IMR-90 (cell line): ENCODE measurements around the gene GTF2A1. TPM values are rescaled to one million over a fixed set of nuclear protein-coding genes. Genes with fewer than 3 reads are reported as not detected.

Experiments
- ATAC-seq: fragments of 200-7000 bp; cut with Tn5 transposase; 2 replicates; pipeline ENCODE4 v1.9.1; 2020; ENCODE audit warnings: low read depth, mild to moderate bottlenecking, moderate library complexity
- BruUV-seq: library from RNA; stranded (reverse); fragments of 400-500 nt; replicated peaks from 2 replicates; lab custom pipeline; 2021; lab: Mats Ljungman, UMichigan
- CTCF ChIA-PET: fragments of 300-600 bp; formaldehyde crosslinking; extraction: SDS; loops from one replicate; lab custom pipeline; 2021; ENCODE audit warnings: antibody characterized with exemption; lab: Yijun Ruan, JAX
- POLR2A ChIA-PET: fragments of 300-600 bp; sonication (Branson Sonifier 250); formaldehyde crosslinking; loops from one replicate; lab custom pipeline; 2022; ENCODE audit warnings: antibody characterized with exemption; ENCODE audit not compliant: unreplicated experiment; lab: Charles Lee
- DNase-seq: peaks from one replicate; pipeline ENCODE4 v3.0.0; 2013
- H2AFZ ChIP-seq: replicated peaks from 2 replicates; pipeline ENCODE3; 2013; ENCODE audit warnings: low read length, mild to moderate bottlenecking; ENCODE audit not compliant: poor library complexity
- H2AK5ac ChIP-seq: 2 replicates; pipeline ENCODE4 v1.6.1; 2013; ENCODE audit warnings: low read depth, low read length, inconsistent platforms
- H2AK9ac ChIP-seq: replicated peaks from 2 replicates; pipeline ENCODE3; 2013; ENCODE audit warnings: mild to moderate bottlenecking, low read depth, low read length, moderate library complexity; ENCODE audit not compliant: poor library complexity
- H2BK120ac ChIP-seq: 2 replicates; pipeline ENCODE4 v1.6.1; 2013; ENCODE audit warnings: low read depth, low read length, inconsistent platforms
- H2BK15ac ChIP-seq: 3 replicates; pipeline ENCODE4 v1.6.1; 2013; ENCODE audit warnings: low read depth, low read length, inconsistent platforms
- H2BK20ac ChIP-seq: 2 replicates; pipeline ENCODE4 v1.6.1; 2013; ENCODE audit warnings: low read depth, mild to moderate bottlenecking, inconsistent platforms, low read length, moderate library complexity
- H2BK5ac ChIP-seq: 2 replicates; pipeline ENCODE4 v1.6.1; 2013; ENCODE audit warnings: mild to moderate bottlenecking, low read depth, low read length, inconsistent platforms; ENCODE audit not compliant: poor library complexity, severe bottlenecking
- H3K14ac ChIP-seq: replicated peaks from 2 replicates; pipeline ENCODE4 v1.6.1; 2013; ENCODE audit warnings: low read depth, low read length, inconsistent platforms
- H3K18ac ChIP-seq: 2 replicates; pipeline ENCODE4 v1.6.1; 2013; ENCODE audit warnings: low read depth, low read length, control low read depth
- H3K23ac ChIP-seq: 2 replicates; pipeline ENCODE4 v1.6.1; 2013; ENCODE audit warnings: low read depth, low read length, inconsistent platforms
- H3K27ac ChIP-seq: 2 replicates; pipeline ENCODE4 v1.5.1; 2013; ENCODE audit warnings: mild to moderate bottlenecking, control low read depth, low read length; ENCODE audit not compliant: insufficient read depth
- H3K27me3 ChIP-seq: 2 replicates; pipeline ENCODE4 v1.6.1; 2013; ENCODE audit warnings: low read length; ENCODE audit not compliant: control insufficient read depth, insufficient read depth
- H3K36me3 ChIP-seq: 2 replicates; pipeline ENCODE4 v1.6.1; 2013; ENCODE audit warnings: low read length, mixed read lengths; ENCODE audit not compliant: control insufficient read depth, insufficient read depth
- H3K4ac ChIP-seq: 2 replicates; pipeline ENCODE4 v1.6.1; 2013; ENCODE audit warnings: low read depth, low read length, inconsistent platforms
- H3K4me1 ChIP-seq: 2 replicates; pipeline ENCODE4 v1.6.1; 2013; ENCODE audit warnings: low read length, mixed read lengths; ENCODE audit not compliant: control insufficient read depth, insufficient read depth
- H3K4me2 ChIP-seq: 2 replicates; pipeline ENCODE4 v1.6.1; 2013; ENCODE audit warnings: low read depth, mild to moderate bottlenecking, control low read depth, low read length, moderate library complexity
- H3K4me3 ChIP-seq: 2 replicates; pipeline ENCODE4 v1.5.1; 2013; ENCODE audit warnings: low read depth, mild to moderate bottlenecking, control low read depth, low read length, moderate library complexity; ENCODE audit not compliant: insufficient read depth
- H3K56ac ChIP-seq: 2 replicates; pipeline ENCODE4 v1.6.1; 2013; ENCODE audit warnings: low read length, inconsistent platforms; ENCODE audit not compliant: insufficient read depth; ENCODE audit errors: extremely low read depth
- H3K79me1 ChIP-seq, 2 experiments: 2 replicates each; pipeline ENCODE4 v1.6.1; 2013; ENCODE audit warnings: low read length in 2 of 2, inconsistent platforms in 1 of 2, low read depth in 1 of 2
- H3K9ac ChIP-seq: 2 replicates; pipeline ENCODE4 v1.6.1; 2013; ENCODE audit warnings: low read depth, low read length, control low read depth
- H3K9me1 ChIP-seq: 2 replicates; pipeline ENCODE4 v1.6.1; 2013; ENCODE audit warnings: low read length, inconsistent platforms; ENCODE audit not compliant: insufficient read depth
- H3K9me3 ChIP-seq: 2 replicates; pipeline ENCODE4 v1.6.1; 2013; ENCODE audit warnings: low read length; ENCODE audit not compliant: control insufficient read depth, insufficient read depth
- H4K20me1 ChIP-seq: 2 replicates; pipeline ENCODE4 v1.6.1; 2013; ENCODE audit warnings: low read length, inconsistent platforms; ENCODE audit not compliant: insufficient read depth
- H4K5ac ChIP-seq: 2 replicates; pipeline ENCODE4 v1.6.1; 2013; ENCODE audit warnings: mild to moderate bottlenecking, low read depth, low read length, control low read depth
- H4K8ac ChIP-seq, 2 experiments: 2 replicates each; pipeline ENCODE4 v1.6.1; 2013; ENCODE audit warnings: low read depth in 2 of 2, low read length in 2 of 2, control low read depth in 1 of 2, inconsistent platforms in 1 of 2
- H4K91ac ChIP-seq: 2 replicates; pipeline ENCODE4 v1.6.1; 2013; ENCODE audit warnings: low read depth, low read length, inconsistent platforms; ENCODE audit not compliant: insufficient read depth
- CEBPB ChIP-seq: IDR thresholded peaks from 2 replicates; pipeline ENCODE4 v1.6.1; 2012; ENCODE audit warnings: low read depth, low read length, improper control_type of control experiment
- CHD1 ChIP-seq: IDR thresholded peaks from 2 replicates; pipeline ENCODE4 v1.6.1; 2012; ENCODE audit warnings: low read depth, low read length, improper control_type of control experiment
- CTCF ChIP-seq: conservative IDR thresholded peaks from 2 replicates; pipeline ENCODE4 v1.5.1; 2012; ENCODE audit warnings: mild to moderate bottlenecking, low read depth, low read length, improper control_type of control experiment
- ELK1 ChIP-seq: fragments of 150-350 bp; IDR thresholded peaks from 2 replicates; pipeline ENCODE4 v1.6.1; 2016; ENCODE audit warnings: low read depth, mild to moderate bottlenecking, low read length, moderate library complexity, borderline replicate concordance
- MAZ ChIP-seq: IDR thresholded peaks from 2 replicates; pipeline ENCODE4 v1.6.1; 2012; ENCODE audit warnings: low read depth, mild to moderate bottlenecking, low read length, improper control_type of control experiment, moderate library complexity, borderline replicate concordance
- MXI1 ChIP-seq: IDR thresholded peaks from 2 replicates; pipeline ENCODE4 v1.6.1; 2012; ENCODE audit warnings: low read depth, mild to moderate bottlenecking, low read length, moderate library complexity, borderline replicate concordance
- NFE2L2 ChIP-seq: fragments of 150-350 bp; IDR thresholded peaks from 2 replicates; pipeline ENCODE4 v1.6.1; 2016; ENCODE audit warnings: low read depth, mild to moderate bottlenecking, low read length
- RAD21 ChIP-seq: IDR thresholded peaks from 2 replicates; pipeline ENCODE4 v1.6.1; 2012; ENCODE audit warnings: low read length, improper control_type of control experiment
- RFX5 ChIP-seq: IDR thresholded peaks from 2 replicates; pipeline ENCODE4 v1.8.0; 2012; ENCODE audit warnings: low read depth, mild to moderate bottlenecking, low read length, moderate library complexity
- WGBS, 2 experiments: methylation state at CpG; one replicate each; pipeline versions ENCODE4 v1.1.5 to v1.1.7; 2013; ENCODE audit warnings: missing lambda C conversion rate in 2 of 2; ENCODE audit not compliant: insufficient read length in 1 of 2; ENCODE audit errors: extremely low coverage in 2 of 2; 5-methylcytosine and 5-hydroxymethylcytosine counted together
- dilution Hi-C: fragments of 300-500 bp; cut with HindIII; formaldehyde crosslinking; loops from one replicate; pipeline ENCODE4 v1.14.3; 2018; ENCODE audit warnings: low sequenced_read_pairs; ENCODE audit not compliant: unreplicated experiment
- in situ Hi-C: fragments of 300-500 bp; cut with MboI; formaldehyde crosslinking; loops from 3 replicates; pipeline ENCODE4 v1.14.3; 2019; ENCODE audit warnings: low sequenced_read_pairs, inconsistent platforms, mixed read lengths
- intact Hi-C: fragments of 100-400 bp; cut with micrococcal nuclease; formaldehyde crosslinking; loops from 2 replicates; pipeline ENCODE4 v1.10.0; 2022
- polyA plus RNA-seq, 3 experiments: library from polyadenylated mRNA; depleted of rRNA; stranded (reverse); fragments of >200 nt; gene quantifications; 2 replicates each; pipeline ENCODE4 v1.2.3, GENCODE V29; 2012; ENCODE audit warnings: low replicate concordance in 1 of 3
- total RNA-seq: library from RNA; depleted of rRNA; stranded (reverse); fragments of >200 nt; gene quantifications from 2 replicates; pipeline ENCODE4 v1.2.3, GENCODE V29; 2012

GTF2A1 gene
- total and polyA plus RNA-seq, 2 of the 4 experiments (the other 2 are of a cell fraction): 16.0 to 60.4 TPM

GRCh38 chr14:81148635-81149034 lies 72.1 kb downstream of the GTF2A1 start:
- Histone ChIP-seq H2BK15ac (no peak overlapping the region), H3K56ac (no peak overlapping the region), H2AFZ (no peak overlapping the region), H3K4me3 (no peak overlapping the region), H3K27me3 (no peaks in the 10 kb centered on the region; the same call in 1 of the 2 replicates), H3K79me1 (no peaks in the 10 kb centered on the region), H3K4me1 (no peaks in the 10 kb centered on the region), H3K4me2 (no peak overlapping the region), H3K4ac (no peak overlapping the region), H3K27ac (no peak overlapping the region), H4K91ac (no peak overlapping the region), H4K20me1 (no peaks in the 10 kb centered on the region), H3K9me1 (no peaks in the 10 kb centered on the region), H2AK5ac (no peak overlapping the region), H2BK20ac (no peak overlapping the region), H2BK120ac (no peak overlapping the region), H4K8ac (no peak overlapping the region), H3K9ac (no peak overlapping the region), H2AK9ac (no peak overlapping the region), H3K9me3 (no peaks in the 10 kb centered on the region), H2BK5ac (no peak overlapping the region), H4K5ac (no peak overlapping the region), H3K14ac (no peak overlapping the region), H3K18ac (no peak overlapping the region), H3K23ac (no peak overlapping the region), H3K36me3 (no peaks in the 10 kb centered on the region)
- no peak for TF ChIP-seq MXI1
- no peak for TF ChIP-seq CTCF
- no peak for TF ChIP-seq ELK1
- no peak for TF ChIP-seq RAD21
- no peak for TF ChIP-seq CHD1
- no peak for TF ChIP-seq NFE2L2
- TF ChIP-seq MAZ: no peak
- no peak for TF ChIP-seq CEBPB
- no peak for TF ChIP-seq RFX5
- ChIA-PET POLR2A (no interaction called here), CTCF (no interaction called here)
- dilution Hi-C loops (no loop called here), in situ Hi-C loops (no loop called here), intact Hi-C loops (no loop called here)
- BruUV-seq: no TSS peak
- ATAC-seq (no peak), DNase-seq (no peak)
- WGBS, 2 experiments: no CpG with 5 or more reads among the region's 4 CpGs
